Subcutaneous preadipocyte (primary cell): ENCODE measurements around the gene POMT2. TPM values are rescaled to one million over a fixed set of nuclear protein-coding genes. Genes with fewer than 3 reads are reported as not detected.

Source experiments
- small RNA-seq: library from RNA; depleted of rRNA; stranded (forward); fragments of <200 nt; gene quantifications from one replicate; pipeline ENCODE3, GENCODE V24; 2012
- total RNA-seq: library from RNA; depleted of rRNA; stranded (reverse); fragments of >200 nt; gene quantifications from 2 replicates; pipeline ENCODE4 v1.2.3, GENCODE V29; 2012

The POMT2 gene
- 13.2 and 17.6 TPM in 2 replicates for total RNA-seq

DNA sequence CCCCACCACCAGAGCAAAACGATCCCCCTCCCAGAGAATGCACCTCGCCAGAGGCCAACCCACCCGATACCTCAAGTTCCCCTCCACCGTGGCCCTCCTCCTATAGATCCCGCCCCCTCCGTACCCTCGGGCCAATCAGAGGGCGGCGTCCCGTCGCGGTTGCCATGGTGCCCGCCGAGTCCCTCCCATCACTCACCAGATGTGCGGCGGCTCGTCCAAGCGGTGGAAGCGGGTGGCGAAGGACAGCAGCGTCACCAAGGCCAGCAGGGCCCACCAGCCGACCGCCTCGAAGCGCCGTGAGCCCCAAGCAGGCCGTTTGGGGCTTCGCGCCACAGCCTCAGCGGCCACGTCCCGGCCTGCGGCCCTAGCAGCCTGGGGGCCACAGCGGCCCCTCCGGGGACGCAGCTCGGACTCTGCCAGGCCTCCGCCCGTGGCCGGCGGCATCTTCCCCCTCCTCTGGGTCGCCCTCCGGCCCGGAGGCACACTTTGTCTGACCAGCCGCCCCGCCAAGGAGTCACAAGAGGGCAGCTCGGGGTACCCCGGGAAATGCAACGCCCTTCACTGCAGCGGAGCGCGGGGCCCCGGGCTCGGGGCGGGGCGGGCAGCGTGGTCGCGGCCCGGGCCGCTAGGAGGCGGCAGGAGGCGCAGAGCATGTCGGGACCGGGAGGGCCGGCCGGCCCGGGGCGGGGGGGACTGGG is at the start of gene POMT2:
Gene POMT2 (minus strand): TSS at position 646 of the 698 bp plus-strand sequence. CDS start 202 bp downstream, at position 444.

DNA sequence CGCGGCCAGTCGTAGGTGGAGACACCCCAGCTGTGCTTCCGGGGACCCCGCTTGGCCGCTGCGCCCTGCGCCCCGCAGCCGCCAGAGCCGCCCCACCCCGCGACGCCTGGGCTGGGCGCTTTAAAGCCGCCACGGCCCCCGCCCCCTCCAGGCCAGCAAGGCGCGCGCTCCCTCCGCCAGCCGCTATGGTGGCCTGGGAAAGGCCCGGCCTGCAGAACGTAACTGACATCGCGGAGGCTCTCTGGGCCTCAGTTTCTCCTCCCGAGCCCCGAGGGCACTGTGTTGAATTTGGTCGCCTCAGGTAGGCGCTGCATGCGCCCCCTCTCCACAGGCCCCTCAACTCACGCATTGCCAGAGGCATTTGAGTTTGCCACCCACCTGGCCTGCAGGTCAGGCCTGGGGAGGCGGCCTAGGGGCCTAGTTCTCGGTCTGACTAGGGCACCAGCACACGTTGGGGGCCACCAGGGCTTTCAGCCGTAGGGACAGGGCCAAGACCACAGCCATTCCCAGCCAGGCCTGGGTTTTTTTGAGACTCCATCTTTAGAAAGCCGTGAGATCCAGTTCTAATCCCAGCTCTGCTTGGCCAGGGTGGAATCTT is 49.5 kb downstream of the POMT2 start, which contains the start of gene NGB:
Gene NGB (minus strand): TSS at position 94 of the 598 bp plus-strand sequence. CDS start 269 bp downstream, outside the sequence.

Small RNA genes lying within 50 kb of the gene (small RNA-seq; reads per million reads assigned to genes)
- not detected for gene MIR1260A

Other genes starting within 250 kb of the POMT2 start
- gene CIPC, start 222.6 kb downstream of the POMT2 start, total RNA-seq = 11.0 and 14.1 TPM in 2 replicates
- not detected in 2 replicates for gene ZDHHC22, start 179.1 kb downstream of the POMT2 start, total RNA-seq
- not detected in 2 replicates for gene TMEM63C, start 139.1 kb downstream of the POMT2 start, total RNA-seq
- gene NGB, start 49.7 kb downstream of the POMT2 start, total RNA-seq = not detected in 2 replicates
- 32.1 and 45.6 TPM in 2 replicates for gene GSTZ1, start 153 bp upstream of the POMT2 start, total RNA-seq
- 9.2 and 13.7 TPM in 2 replicates for gene TMED8, start 56.2 kb upstream of the POMT2 start, total RNA-seq
- gene SAMD15, start 56.5 kb upstream of the POMT2 start, total RNA-seq = 2.2 and 5.1 TPM in 2 replicates
- 0.20 and 0.37 TPM in 2 replicates for gene NOXRED1, start 102.6 kb upstream of the POMT2 start, total RNA-seq
- gene VIPAS39, start 136.7 kb upstream of the POMT2 start, total RNA-seq = 26.5 and 30.5 TPM in 2 replicates
- gene AHSA1, start 137.2 kb upstream of the POMT2 start, total RNA-seq = 80.3 and 81.9 TPM in 2 replicates
- not detected in 2 replicates for gene ISM2, start 177.9 kb upstream of the POMT2 start, total RNA-seq